ENCODE data around the gene PDLIM1.
"Not testable (repeated sequence)": the region's sequence is repeated elsewhere in the genome, so short reads cannot be mapped to it uniquely, and the experiment has no call there.

The PDLIM1 gene

DNA sequence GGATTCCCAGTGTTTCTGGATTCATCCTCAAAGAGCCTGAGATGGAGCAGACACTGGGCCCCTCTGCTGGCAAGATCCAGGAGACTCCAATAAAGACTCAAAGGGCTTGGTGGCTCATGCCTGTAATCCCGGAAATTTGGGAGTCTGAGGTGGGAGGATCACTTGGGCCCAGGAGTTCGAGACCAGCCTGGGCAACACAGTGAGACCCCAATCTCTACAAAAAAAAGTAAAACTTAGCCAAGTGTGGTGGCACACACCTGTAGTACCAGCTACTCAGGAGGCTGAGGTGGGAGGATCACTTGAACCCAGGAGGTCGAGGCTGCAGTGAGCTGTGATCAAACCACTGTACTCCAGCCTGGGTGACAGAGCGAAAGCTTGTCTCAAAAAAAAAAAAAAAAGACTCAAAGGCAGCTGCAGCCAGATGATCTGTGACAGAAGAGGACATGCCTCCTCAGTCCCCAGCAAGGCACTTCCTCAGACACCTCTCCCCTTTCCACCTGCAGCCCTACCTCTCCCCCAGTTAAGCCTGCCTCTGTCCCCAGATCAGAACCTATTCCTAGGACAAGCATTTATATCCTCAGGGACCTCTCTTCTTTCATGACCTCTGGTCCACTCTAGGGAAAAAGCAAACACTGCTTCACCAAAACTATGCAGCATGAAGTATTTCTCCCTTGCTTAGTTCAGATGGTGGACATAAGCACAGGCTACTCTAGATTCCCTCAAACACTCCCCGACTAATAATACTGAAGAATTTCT lies 27.9 kb downstream of the PDLIM1 start:
- no peak for DNase-seq

- no peak for DNase-seq
Measured at GRCh38 chr10:95261926-95262325, 28.9 kb downstream of the PDLIM1 start.

GRCh38 chr10:95260909-95261552 lies 29.8 kb downstream of the PDLIM1 start:
- peak; percentile 54 for DNase-seq

- peak; percentile 91 for DNase-seq
Measured at GRCh38 chr10:95260397-95260881, 30.4 kb downstream of the PDLIM1 start.

DNA sequence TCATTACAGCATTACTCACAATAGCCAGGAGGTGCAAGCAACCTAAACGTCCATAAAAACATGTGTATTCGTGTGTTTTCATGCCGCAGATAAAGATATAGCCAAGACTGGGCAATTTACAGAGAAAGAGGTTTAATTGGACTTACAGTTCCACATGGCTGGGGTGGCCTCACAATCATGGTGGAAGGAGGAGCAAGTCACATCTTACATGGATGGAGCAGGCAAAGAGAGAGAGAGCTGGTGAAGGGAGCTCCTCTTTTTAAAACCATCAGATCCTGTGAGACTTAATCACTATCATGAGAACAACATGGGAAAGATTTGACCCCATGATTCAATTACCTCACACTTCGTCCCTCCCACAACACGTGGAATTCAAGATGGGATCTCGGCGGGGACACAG lies 33.0 kb downstream of the PDLIM1 start:
- DNase-seq: no peak

- no peak for DNase-seq
Measured at GRCh38 chr10:95256268-95256667, 34.5 kb downstream of the PDLIM1 start.

DNA sequence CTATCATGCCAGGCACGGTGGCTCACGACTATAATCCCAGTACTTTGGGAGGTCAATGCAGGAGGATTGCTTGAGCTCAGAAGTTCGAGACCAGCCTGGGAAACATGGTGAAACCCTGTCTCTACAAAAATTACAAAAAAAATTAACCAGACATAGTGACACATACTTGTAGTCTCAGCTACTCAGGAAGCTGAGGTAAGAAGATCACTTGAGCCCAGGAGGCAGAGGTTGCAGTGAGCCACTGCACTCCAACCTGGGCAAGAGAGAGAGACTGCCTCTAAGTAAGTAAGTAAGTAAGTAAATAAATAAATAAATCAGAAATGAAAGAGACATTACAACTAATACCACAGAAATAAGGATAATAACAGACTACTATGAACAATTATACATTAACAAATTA lies 36.2 kb downstream of the PDLIM1 start:
- DNase-seq: no peak

- no peak for DNase-seq
Measured at GRCh38 chr10:95253686-95254085, 37.1 kb downstream of the PDLIM1 start.

- no peak for DNase-seq
Measured at GRCh38 chr10:95253007-95253406, 37.8 kb downstream of the PDLIM1 start.

DNA sequence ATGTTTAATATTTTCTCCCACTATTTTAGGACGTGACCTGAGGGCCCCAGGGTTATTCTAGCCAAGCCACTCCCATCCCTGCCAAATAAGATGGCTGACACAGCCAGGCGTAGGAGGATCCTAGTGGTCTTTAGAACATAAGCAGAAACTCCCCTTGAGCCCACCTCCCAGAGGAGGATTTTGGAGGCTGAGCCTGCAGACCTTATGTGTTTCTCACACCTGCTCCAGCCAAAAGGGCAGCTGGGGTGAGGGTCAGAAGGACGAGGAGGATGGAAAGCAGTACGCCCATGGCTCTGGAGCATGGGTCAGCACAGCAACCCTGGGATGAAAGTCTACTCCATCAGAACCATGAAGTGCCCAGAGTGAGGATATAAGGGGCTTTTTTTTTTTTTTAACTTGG lies 39.9 kb downstream of the PDLIM1 start:
- no peak for DNase-seq

- no peak for DNase-seq
Measured at GRCh38 chr10:95249467-95249866, 41.3 kb downstream of the PDLIM1 start.

DNA sequence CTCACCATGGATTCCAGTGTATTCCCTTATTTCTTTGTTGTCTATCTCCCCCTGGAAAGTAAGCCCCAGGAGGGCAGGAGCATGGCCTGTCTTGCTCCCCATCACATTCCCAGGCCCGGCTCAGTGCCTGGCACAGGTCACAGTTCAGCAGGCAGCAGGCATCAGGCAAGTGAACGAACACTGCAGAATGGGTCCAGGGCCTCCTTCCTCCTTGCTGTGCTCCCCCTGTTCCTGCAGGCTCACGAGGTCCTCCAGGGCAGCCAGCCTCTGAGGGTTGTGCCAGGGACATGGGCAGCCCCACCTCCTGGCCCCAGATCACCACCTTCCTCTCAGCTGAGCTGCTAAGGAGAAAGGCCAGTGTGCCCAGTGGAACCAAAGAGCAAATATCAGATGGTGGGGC lies 41.8 kb downstream of the PDLIM1 start:
- no peak for DNase-seq

- DNase-seq: no peak
Measured at GRCh38 chr10:95247881-95248583, 42.8 kb downstream of the PDLIM1 start.

DNA sequence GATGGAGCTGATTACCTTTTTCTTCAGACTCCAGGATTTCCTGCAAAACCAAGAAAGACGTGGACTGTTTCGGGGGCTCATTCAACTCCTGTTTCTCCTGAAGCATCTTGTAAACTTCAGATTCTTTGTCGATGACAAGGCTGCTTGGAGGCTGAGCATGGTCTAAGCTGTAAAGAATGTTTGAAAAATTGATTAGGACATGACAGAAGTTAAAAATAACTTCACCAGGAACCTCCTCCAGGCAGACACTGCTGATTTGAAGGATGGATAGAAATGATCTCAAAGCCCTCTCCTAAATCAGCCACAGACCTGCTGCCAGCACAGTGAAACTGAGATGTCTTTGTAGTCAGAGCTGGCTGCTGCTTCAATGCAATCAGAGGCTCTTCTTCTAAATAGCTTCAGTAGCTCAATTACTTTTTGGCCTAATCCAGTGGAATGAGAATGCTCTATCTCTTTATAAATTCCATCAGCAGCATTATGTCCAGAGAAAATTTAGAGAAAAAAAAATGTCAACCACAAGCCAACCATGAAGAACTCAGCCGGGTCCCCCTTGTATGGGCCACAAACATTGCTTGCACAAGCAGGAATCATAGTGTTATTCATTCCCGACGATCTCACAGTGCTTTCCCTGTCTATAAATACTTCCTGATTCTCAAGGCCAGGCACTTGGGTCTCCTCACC lies 43.5 kb downstream of the PDLIM1 start:
- peak; percentile 93 for DNase-seq

DNA sequence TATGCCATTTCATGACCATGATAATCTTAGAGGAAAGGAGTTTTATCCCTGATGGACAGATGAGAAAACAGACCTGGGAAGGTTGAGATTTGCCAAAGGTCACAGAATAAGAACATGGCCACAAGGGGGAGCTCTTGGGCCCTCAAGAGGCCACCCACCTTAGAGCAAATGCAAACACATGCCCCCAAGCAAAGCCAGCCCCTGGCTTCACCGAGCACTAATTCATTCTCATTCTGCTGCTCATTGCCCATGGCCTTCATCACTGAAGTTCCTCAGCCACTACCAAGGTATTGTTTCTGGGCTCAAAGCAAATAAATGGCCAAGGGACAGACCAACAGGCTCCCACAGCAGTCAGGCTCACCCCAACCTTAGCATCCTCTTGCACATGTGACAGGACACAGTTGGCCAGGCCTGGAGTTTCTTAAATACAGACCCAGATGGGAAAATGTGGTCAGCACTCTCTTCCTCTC lies 44.2 kb downstream of the PDLIM1 start:
- DNase-seq: peak; percentile 77

DNA sequence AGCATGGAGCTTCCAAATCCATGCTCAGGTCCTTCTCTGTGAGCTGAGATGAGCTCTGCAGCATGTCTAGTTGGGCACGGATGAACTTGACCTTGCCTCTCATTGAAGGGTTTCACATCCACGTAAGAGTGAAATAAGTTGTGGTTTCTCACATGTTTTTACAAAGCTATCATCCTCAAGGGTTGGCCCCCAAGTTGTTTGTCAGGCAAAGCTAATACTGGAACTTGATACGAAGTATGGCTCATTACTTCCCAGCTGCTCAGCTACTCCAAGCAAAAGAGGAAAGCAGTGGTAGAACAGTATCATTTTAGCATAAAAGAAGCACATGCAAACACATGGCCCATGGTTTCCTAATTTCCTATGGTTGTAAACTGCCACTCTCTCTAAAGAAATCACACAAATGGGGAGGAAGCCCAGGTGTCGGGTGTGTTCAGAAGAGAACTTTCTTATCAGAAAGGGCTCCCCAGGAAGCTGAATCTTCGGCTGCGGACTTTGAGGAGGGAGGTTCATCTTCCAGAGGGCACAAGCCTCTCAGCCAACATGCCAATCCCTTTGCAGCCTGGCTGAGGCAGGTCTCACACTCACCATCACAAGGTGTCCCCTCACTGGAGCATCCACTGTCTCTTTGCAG lies 45.3 kb downstream of the PDLIM1 start:
- no peak for DNase-seq

DNA sequence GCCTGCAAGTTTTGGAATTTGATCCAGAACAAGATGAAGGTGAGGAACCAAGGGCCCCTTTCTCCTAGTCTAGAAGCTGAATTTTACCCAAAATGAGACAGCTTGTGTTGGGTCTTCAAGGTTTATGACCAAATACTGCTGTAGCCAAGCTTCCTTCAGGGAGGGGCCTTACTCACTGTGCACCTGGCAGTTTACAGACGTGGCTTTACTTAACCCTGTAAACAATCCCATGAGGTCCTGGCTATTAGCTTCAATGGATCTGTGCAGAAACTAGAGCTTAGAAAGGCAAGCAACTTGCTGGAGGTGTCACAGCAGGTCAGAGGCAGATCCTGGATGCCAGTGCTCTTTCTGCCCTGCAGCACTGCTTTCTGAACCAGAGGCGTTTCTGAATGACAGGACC lies 46.7 kb downstream of the PDLIM1 start:
- DNase-seq: no peak

DNA sequence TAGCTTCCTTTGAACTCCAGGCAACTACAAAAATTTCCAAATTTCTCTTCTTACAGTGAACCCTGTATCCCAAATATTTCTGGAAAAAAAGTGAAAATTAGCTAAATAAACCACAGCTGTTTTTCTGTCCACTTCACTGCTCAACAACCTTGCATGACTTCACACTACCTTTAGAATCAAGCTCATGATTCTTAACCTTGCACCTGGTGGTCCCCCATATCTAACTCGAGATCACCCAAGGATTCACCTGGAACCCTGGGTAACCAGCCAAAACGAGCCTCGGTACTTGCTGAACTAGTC lies 47.5 kb downstream of the PDLIM1 start:
- no peak for DNase-seq

- DNase-seq: peak; percentile 61
Measured at GRCh38 chr10:95242581-95243317, 48.1 kb downstream of the PDLIM1 start.

- no peak for DNase-seq
Measured at GRCh38 chr10:95241533-95241932, 49.3 kb downstream of the PDLIM1 start.

DNA sequence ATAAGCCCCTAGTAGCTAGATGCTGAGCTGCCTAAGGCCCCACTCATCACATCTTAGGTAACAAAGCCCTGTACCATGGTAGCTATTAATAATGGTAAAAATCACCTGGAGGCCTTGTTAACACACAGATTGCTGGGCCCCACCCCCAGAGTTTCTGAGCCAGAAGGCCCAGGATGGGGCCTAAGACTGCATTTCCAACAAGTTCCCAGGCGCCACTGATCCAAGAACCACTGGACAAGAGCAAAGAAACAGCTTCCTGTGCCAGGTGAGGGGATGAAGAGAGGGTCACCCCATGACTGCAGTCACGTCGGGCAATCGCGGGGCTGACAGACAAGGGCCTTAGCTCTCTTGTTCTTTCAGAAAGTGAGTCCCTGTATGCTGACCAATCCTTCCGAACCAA lies 50.0 kb downstream of the PDLIM1 start:
- no peak for DNase-seq

GRCh38 chr10:95240096-95240495 lies 50.7 kb downstream of the PDLIM1 start:
- DNase-seq: not testable (repeated sequence)

Data from fibroblast of skin of abdomen (primary cell).